ENCODE results near the gene OXT.

DNA sequence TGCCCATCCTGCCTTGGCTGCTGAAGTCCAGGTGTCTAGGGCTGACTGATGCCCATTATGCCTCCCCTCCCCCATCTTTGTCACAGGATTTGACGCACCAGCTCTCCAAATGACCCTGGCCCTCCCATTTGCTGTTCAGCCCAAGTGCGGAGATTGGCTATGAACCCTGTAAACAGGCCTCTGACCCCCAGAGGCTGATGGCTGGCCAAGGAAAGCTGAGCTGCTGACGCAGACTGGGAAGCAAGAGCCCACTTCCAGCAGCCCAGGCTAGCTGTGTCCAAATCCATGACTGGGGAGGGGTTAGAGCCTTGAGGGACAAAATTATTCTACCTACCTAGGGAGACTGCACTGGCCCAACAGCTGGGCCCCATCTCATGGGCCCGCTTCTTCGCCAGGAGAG, 28.8 kb upstream of the OXT start:
- no peak for TF ChIP-seq ZNF8 (CRISPR knock-in tag; IDR thresholded peaks at IDR 0.05)
- no peak for TF ChIP-seq ZFP3 (CRISPR knock-in tag; IDR thresholded peaks at IDR 0.05)
- no peak for TF ChIP-seq TOX (CRISPR knock-in tag; IDR thresholded peaks at IDR 0.05; ENCODE audit: borderline replicate concordance)

Data from SK-N-SH treated with all-trans-retinoic acid at 6 μM for 48 hours (cell line).